ENCODE data around the gene CORO2B.
A peak's percentile ranks its signal among the peaks of the same experiment; 100 is the strongest.
"Not testable (repeated sequence)": the region's sequence is repeated elsewhere in the genome, so short reads cannot be mapped to it uniquely, and the experiment has no call there.

CORO2B gene

GRCh38 chr15:68643216-68643830 lies 64.5 kb downstream of the CORO2B start:
- TF ChIP-seq, protein P1, sequence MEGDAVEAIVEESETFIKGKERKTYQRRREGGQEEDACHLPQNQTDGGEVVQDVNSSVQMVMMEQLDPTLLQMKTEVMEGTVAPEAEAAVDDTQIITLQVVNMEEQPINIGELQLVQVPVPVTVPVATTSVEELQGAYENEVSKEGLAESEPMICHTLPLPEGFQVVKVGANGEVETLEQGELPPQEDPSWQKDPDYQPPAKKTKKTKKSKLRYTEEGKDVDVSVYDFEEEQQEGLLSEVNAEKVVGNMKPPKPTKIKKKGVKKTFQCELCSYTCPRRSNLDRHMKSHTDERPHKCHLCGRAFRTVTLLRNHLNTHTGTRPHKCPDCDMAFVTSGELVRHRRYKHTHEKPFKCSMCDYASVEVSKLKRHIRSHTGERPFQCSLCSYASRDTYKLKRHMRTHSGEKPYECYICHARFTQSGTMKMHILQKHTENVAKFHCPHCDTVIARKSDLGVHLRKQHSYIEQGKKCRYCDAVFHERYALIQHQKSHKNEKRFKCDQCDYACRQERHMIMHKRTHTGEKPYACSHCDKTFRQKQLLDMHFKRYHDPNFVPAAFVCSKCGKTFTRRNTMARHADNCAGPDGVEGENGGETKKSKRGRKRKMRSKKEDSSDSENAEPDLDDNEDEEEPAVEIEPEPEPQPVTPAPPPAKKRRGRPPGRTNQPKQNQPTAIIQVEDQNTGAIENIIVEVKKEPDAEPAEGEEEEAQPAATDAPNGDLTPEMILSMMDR (IDR thresholded peaks at IDR 0.05; ENCODE audit: control insufficient read depth, insufficient read depth, low read depth, low read length, missing control alignments): no peak
- no peak for DNase-seq (ENCODE audit: low read depth)
- H3K4me3 ChIP-seq (ENCODE audit: control insufficient read depth, low read depth, low read length): no peak overlapping the region

DNA sequence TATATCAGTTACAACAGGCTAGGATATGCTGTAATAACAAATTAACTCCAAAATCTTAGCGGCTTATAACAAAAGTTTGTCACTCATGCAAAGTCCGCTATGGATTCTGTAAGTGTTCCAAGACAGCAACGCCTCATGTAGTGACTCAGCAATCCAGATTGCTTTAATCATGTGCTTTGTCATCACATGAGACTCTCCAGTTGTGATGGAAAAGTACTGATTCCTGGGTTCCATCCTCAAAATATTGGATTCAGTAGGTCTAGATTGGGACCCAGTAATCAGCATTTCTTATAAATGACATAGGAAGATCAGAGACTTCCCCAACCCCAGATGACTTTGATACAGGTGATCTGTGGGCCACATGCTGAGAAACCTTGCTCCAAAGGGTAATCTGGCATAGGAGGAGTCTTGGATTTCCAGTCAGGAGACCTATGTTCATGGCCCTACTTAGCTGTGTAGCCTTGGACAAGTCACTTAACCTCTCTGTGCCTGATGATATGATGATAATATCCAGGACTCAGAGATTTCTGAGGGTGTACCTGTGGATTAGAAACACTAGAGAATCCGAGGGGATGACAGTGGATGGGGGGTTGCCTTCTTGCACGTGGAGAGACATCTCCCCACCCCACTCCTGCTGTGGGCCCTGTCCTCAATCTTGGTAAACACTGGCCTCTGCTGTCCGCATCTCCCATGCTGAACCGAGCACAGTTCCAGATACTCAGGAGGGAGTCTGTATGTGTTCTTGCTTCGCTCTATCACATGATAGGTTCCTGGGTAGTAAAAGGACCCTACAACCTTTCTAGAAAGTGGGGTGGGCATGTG lies 65.5 kb downstream of the CORO2B start:
- DNase-seq (ENCODE audit: low read depth): peak; percentile 55
- H3K4me3 ChIP-seq (ENCODE audit: control insufficient read depth, low read depth, low read length): no peak overlapping the region
- TF ChIP-seq, protein P1 (IDR thresholded peaks at IDR 0.05; ENCODE audit: control insufficient read depth, insufficient read depth, low read depth, low read length, missing control alignments): peak; percentile 27

DNA sequence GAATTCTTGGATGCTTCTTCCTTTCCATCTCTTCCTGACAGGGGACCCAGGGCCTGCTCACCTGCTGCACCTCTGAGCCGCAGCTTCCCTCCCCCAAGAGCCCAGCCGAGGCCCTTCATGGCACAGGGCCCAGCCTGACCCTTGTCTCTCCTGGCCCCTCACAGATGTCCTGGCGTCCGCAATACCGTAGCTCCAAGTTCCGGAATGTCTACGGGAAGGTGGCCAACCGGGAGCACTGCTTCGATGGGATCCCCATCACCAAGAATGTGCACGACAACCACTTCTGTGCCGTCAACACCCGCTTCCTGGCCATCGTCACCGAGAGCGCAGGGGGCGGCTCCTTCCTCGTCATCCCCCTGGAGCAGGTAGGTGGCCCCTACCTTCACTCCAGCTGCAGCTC lies 66.2 kb downstream of the CORO2B start:
- TF ChIP-seq, protein P1 (IDR thresholded peaks at IDR 0.05; ENCODE audit: control insufficient read depth, insufficient read depth, low read depth, low read length, missing control alignments): no peak
- H3K4me3 ChIP-seq (ENCODE audit: control insufficient read depth, low read depth, low read length): no peak overlapping the region
- DNase-seq (ENCODE audit: low read depth): no peak

DNA sequence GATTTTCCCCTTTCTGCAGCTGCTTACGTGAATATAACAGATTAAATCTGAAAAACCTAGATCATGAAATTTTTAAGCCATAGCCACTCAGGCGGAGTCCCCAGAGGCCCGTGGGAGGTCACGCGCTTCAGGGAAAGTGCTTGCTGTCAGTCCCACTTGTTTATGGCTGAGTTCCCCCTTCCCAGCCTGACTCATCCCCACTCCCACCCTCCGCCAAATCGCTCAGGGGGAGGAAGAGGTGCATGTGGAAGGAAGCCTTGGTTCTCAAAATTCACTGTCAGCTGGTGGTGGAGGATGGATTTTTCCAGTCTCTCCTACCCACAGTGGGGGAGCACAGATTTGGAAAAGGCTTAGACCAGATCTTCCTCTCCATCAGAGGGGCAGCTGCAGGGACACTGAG lies 67.4 kb downstream of the CORO2B start:
- TF ChIP-seq, protein P1 (IDR thresholded peaks at IDR 0.05; ENCODE audit: control insufficient read depth, insufficient read depth, low read depth, low read length, missing control alignments): no peak
- no peak for DNase-seq (ENCODE audit: low read depth)
- H3K4me3 ChIP-seq (ENCODE audit: control insufficient read depth, low read depth, low read length): no peak overlapping the region

- TF ChIP-seq, protein P1 (IDR thresholded peaks at IDR 0.05; ENCODE audit: control insufficient read depth, insufficient read depth, low read depth, low read length, missing control alignments): no peak
- no peak overlapping the region for H3K4me3 ChIP-seq (ENCODE audit: control insufficient read depth, low read depth, low read length)
- DNase-seq (ENCODE audit: low read depth): no peak
Observed at GRCh38 chr15:68646696-68647095, 67.9 kb downstream of the CORO2B start.

DNA sequence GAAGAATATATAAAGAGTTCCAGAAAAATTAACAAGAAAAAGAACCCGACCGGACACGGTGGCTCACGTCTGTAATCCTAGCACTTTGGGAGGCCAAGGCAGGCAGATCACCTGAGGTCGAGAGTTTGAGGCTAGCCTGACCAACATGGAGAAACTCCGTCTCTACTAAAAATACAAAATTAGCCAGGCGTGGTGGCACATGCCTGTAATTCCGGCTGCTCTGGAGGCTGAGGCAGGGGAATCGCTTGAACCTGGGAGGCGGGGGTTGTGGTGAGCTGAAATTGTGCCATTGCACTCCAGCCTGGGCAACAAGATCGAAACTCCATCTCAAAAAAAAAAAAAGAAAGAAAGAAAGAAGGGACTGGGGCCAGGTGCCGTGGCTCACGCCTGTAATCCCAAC lies 68.6 kb downstream of the CORO2B start:
- not testable (repeated sequence) for DNase-seq (ENCODE audit: low read depth); H3K4me3 ChIP-seq (ENCODE audit: control insufficient read depth, low read depth, low read length)

Measured in AG09309 (cell line).